WTC11 (cell line): ENCODE data around the gene SNX1. TPM values are rescaled to one million over a fixed set of nuclear protein-coding genes. Genes with fewer than 3 reads are reported as not detected.

Source experiments
- ATF1 ChIP-seq: sonication (generic); formaldehyde crosslinking; IDR thresholded peaks from 2 replicates; pipeline ENCODE4 v1.8.1; 2023; ENCODE audit warnings: mild to moderate bottlenecking, moderate library complexity, missing genetic modification reagents
- CREM ChIP-seq: sonication (generic); formaldehyde crosslinking; IDR thresholded peaks from 2 replicates; pipeline ENCODE4 v1.8.1; 2022; ENCODE audit warnings: mild to moderate bottlenecking, missing genetic modification reagents, moderate library complexity
- KAT7 ChIP-seq: sonication (generic); formaldehyde crosslinking; IDR thresholded peaks from 2 replicates; pipeline ENCODE4 v1.8.1; 2023; ENCODE audit warnings: missing genetic modification reagents, mild to moderate bottlenecking, borderline replicate concordance
- OVOL2 ChIP-seq: fragments of 250-450 bp; sonication (Bioruptor Pico); IDR thresholded peaks from 2 replicates; pipeline ENCODE4 v1.9.0; 2021; ENCODE audit warnings: mild to moderate bottlenecking, borderline replicate concordance
- RELA ChIP-seq: sonication (generic); formaldehyde crosslinking; IDR thresholded peaks from 2 replicates; pipeline ENCODE4 v1.8.1; 2022; ENCODE audit warnings: missing genetic modification reagents, mild to moderate bottlenecking, borderline replicate concordance
- RORB ChIP-seq: fragments of 250-450 bp; sonication (Bioruptor Pico); IDR thresholded peaks from 2 replicates; pipeline ENCODE4 v1.9.0; 2021; ENCODE audit warnings: mild to moderate bottlenecking
- SMAD4 ChIP-seq: sonication (generic); formaldehyde crosslinking; IDR thresholded peaks from 2 replicates; pipeline ENCODE4 v1.8.0; 2022; ENCODE audit warnings: mild to moderate bottlenecking, missing genetic modification reagents
- SOX15 ChIP-seq: fragments of 250-450 bp; sonication (Bioruptor Pico); IDR thresholded peaks from 2 replicates; pipeline ENCODE4 v1.9.0; 2021; ENCODE audit warnings: mild to moderate bottlenecking
- TCF7 ChIP-seq: sonication (generic); formaldehyde crosslinking; IDR thresholded peaks from 2 replicates; pipeline ENCODE4 v1.8.0; 2022; ENCODE audit warnings: mild to moderate bottlenecking, low read depth, missing genetic modification reagents, moderate library complexity
- TEAD1 ChIP-seq: sonication (generic); formaldehyde crosslinking; IDR thresholded peaks from 2 replicates; pipeline ENCODE4 v1.8.0; 2022; ENCODE audit warnings: mild to moderate bottlenecking, missing genetic modification reagents
- TEAD4 ChIP-seq: sonication (generic); formaldehyde crosslinking; IDR thresholded peaks from 2 replicates; pipeline ENCODE4 v1.8.0; 2022; ENCODE audit warnings: mild to moderate bottlenecking, missing genetic modification reagents
- TP53 ChIP-seq: sonication (generic); formaldehyde crosslinking; IDR thresholded peaks from 2 replicates; pipeline ENCODE4 v1.8.1; 2023; ENCODE audit warnings: mild to moderate bottlenecking, missing genetic modification reagents
- ZNF219 ChIP-seq: sonication (generic); formaldehyde crosslinking; IDR thresholded peaks from 2 replicates; pipeline ENCODE4 v1.8.0; 2023; ENCODE audit warnings: missing genetic modification reagents, mild to moderate bottlenecking, borderline replicate concordance
- ZNF416 ChIP-seq: fragments of 250-450 bp; sonication (Bioruptor Pico); IDR thresholded peaks from 2 replicates; pipeline ENCODE4 v1.9.0; 2021; ENCODE audit warnings: mild to moderate bottlenecking, inconsistent platforms
- ZNF423 ChIP-seq: fragments of 250-450 bp; sonication (Bioruptor Pico); IDR thresholded peaks from 2 replicates; pipeline ENCODE4 v2.1.2; 2022; ENCODE audit warnings: mild to moderate bottlenecking, moderate library complexity
- total RNA-seq: library from RNA; stranded (reverse); gene quantifications from 3 replicates; pipeline ENCODE4 v1.2.3, GENCODE V29; 2021
- TF ChIP-seq, protein P1 (sequence below): fragments of 200-600 bp; IDR thresholded peaks from 2 replicates; pipeline ENCODE4 v1.8.0; 2022; ENCODE audit warnings: antibody characterized with exemption
- TF ChIP-seq, protein P2 (sequence below): fragments of 250-450 bp; sonication (Bioruptor Pico); conservative IDR thresholded peaks from 2 replicates; pipeline ENCODE4 v1.9.0; 2021; ENCODE audit warnings: mild to moderate bottlenecking
- TF ChIP-seq, protein P3 (sequence below): sonication (generic); formaldehyde crosslinking; IDR thresholded peaks from 2 replicates; pipeline ENCODE4 v1.8.1; 2022; ENCODE audit warnings: mild to moderate bottlenecking, moderate library complexity, missing genetic modification reagents
- TF ChIP-seq, protein P4 (sequence below): sonication (generic); formaldehyde crosslinking; IDR thresholded peaks from 2 replicates; pipeline ENCODE4 v1.8.1; 2023; ENCODE audit warnings: mild to moderate bottlenecking, missing genetic modification reagents
- TF ChIP-seq, protein P5 (sequence below): fragments of 250-450 bp; sonication (Bioruptor Pico); IDR thresholded peaks from 2 replicates; pipeline ENCODE4 v1.9.0; 2021; ENCODE audit warnings: mild to moderate bottlenecking, borderline replicate concordance
- TF ChIP-seq, protein P6 (sequence below): sonication (generic); formaldehyde crosslinking; IDR thresholded peaks from 2 replicates; pipeline ENCODE4 v1.8.1; 2023; ENCODE audit warnings: mild to moderate bottlenecking, missing genetic modification reagents, borderline replicate concordance
- TF ChIP-seq, protein P7 (sequence below): sonication (generic); formaldehyde crosslinking; IDR thresholded peaks from 2 replicates; pipeline ENCODE4 v1.8.1; 2022; ENCODE audit warnings: missing genetic modification reagents, borderline replicate concordance

Gene SNX1
- total RNA-seq, 1 experiment from 2014 or later: 65.7 TPM

DNA sequence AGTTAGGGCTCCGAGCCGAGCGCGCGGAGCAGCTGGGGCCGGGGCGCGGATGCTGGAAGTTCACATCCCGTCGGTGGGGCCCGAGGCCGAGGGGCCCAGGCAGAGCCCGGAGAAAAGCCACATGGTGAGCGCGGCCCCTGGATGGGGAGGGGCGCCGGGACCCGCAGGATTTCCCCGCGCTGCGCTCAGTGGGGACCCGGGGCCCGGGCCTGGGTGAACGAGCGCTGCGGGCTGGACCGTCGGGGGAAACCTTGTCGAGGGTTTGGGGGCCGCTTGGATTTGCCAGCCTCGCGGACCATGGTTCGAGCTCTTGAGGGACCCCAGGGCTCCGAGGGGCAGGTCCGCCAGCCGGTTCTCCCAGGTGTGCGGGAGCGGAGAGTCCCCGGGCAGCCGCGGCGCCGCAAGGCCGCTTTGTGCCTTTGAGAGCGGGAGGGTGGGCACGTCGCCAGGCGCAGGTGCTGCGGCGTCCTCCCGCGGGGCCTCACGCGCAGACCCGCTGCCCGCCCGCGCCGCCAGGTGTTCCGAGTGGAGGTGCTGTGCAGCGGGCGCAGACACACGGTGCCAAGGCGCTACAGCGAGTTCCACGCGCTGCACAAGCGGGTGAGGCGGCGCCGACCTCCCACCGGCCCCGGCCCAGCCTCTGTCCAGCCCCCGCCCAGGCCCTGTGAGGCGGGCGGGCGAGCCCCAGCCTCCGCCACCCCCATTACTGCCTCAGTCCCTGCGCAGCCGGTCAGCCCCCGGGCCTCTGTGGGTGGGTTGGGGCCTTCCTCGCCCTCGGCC is 56.1 kb downstream of the SNX1 start, which contains the start of gene SNX22 (continued):
- TF ChIP-seq, protein P1, sequence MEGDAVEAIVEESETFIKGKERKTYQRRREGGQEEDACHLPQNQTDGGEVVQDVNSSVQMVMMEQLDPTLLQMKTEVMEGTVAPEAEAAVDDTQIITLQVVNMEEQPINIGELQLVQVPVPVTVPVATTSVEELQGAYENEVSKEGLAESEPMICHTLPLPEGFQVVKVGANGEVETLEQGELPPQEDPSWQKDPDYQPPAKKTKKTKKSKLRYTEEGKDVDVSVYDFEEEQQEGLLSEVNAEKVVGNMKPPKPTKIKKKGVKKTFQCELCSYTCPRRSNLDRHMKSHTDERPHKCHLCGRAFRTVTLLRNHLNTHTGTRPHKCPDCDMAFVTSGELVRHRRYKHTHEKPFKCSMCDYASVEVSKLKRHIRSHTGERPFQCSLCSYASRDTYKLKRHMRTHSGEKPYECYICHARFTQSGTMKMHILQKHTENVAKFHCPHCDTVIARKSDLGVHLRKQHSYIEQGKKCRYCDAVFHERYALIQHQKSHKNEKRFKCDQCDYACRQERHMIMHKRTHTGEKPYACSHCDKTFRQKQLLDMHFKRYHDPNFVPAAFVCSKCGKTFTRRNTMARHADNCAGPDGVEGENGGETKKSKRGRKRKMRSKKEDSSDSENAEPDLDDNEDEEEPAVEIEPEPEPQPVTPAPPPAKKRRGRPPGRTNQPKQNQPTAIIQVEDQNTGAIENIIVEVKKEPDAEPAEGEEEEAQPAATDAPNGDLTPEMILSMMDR: no peak
- TF ChIP-seq ATF1 (CRISPR knock-in tag): no peak
- no peak for TF ChIP-seq OVOL2 (CRISPR knock-in tag)
- TF ChIP-seq, protein P2, sequence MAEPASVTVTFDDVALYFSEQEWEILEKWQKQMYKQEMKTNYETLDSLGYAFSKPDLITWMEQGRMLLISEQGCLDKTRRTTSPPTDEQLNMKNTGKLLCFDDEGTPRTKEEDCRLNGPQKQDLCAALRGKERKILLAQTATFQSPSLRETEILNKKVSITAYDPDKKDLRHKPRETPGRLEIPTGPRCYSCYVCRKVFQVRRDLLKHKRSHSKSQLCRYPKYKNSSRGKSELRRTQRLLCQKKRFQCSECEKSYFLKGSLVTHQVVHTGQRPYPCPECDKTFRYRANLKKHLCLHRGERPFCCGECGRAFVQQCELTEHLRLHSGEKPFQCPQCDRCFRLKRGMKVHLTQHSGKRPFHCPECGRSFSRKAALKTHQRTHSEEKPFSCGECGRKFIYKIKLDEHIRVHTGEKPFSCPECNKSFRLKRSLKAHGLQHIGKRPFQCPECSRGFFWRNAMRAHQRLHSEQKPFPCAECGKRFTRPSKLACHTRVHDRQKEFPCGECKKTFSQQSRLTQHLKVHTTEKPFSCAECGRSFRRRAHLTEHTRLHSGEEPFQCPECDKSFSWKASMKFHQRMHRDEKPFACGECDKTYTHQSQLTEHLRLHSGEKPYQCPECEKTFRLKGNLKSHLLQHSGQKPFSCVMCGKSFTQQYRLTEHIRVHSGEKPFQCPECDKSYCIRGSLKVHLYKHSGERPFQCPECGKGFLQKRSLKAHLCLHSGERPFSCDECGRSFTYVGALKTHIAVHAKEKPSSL: no peak
- TF ChIP-seq, protein P3, sequence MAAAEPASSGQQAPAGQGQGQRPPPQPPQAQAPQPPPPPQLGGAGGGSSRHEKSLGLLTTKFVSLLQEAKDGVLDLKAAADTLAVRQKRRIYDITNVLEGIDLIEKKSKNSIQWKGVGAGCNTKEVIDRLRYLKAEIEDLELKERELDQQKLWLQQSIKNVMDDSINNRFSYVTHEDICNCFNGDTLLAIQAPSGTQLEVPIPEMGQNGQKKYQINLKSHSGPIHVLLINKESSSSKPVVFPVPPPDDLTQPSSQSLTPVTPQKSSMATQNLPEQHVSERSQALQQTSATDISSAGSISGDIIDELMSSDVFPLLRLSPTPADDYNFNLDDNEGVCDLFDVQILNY (CRISPR knock-in tag): no peak
- no peak for TF ChIP-seq RELA (CRISPR knock-in tag)
- TF ChIP-seq, protein P4, sequence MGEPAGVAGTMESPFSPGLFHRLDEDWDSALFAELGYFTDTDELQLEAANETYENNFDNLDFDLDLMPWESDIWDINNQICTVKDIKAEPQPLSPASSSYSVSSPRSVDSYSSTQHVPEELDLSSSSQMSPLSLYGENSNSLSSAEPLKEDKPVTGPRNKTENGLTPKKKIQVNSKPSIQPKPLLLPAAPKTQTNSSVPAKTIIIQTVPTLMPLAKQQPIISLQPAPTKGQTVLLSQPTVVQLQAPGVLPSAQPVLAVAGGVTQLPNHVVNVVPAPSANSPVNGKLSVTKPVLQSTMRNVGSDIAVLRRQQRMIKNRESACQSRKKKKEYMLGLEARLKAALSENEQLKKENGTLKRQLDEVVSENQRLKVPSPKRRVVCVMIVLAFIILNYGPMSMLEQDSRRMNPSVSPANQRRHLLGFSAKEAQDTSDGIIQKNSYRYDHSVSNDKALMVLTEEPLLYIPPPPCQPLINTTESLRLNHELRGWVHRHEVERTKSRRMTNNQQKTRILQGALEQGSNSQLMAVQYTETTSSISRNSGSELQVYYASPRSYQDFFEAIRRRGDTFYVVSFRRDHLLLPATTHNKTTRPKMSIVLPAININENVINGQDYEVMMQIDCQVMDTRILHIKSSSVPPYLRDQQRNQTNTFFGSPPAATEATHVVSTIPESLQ (CRISPR knock-in tag): no peak
- TF ChIP-seq ZNF416 (CRISPR knock-in tag): 0 out of 2 replicates have a peak, but pooled peaks have one; percentile 8
- no peak for TF ChIP-seq CREM (CRISPR knock-in tag)
- no peak for TF ChIP-seq SOX15
- TF ChIP-seq KAT7 (CRISPR knock-in tag): 0 out of 2 replicates have a peak, but pooled peaks have one; percentile 38
- TF ChIP-seq RORB (CRISPR knock-in tag): no peak
- TF ChIP-seq, protein P5, sequence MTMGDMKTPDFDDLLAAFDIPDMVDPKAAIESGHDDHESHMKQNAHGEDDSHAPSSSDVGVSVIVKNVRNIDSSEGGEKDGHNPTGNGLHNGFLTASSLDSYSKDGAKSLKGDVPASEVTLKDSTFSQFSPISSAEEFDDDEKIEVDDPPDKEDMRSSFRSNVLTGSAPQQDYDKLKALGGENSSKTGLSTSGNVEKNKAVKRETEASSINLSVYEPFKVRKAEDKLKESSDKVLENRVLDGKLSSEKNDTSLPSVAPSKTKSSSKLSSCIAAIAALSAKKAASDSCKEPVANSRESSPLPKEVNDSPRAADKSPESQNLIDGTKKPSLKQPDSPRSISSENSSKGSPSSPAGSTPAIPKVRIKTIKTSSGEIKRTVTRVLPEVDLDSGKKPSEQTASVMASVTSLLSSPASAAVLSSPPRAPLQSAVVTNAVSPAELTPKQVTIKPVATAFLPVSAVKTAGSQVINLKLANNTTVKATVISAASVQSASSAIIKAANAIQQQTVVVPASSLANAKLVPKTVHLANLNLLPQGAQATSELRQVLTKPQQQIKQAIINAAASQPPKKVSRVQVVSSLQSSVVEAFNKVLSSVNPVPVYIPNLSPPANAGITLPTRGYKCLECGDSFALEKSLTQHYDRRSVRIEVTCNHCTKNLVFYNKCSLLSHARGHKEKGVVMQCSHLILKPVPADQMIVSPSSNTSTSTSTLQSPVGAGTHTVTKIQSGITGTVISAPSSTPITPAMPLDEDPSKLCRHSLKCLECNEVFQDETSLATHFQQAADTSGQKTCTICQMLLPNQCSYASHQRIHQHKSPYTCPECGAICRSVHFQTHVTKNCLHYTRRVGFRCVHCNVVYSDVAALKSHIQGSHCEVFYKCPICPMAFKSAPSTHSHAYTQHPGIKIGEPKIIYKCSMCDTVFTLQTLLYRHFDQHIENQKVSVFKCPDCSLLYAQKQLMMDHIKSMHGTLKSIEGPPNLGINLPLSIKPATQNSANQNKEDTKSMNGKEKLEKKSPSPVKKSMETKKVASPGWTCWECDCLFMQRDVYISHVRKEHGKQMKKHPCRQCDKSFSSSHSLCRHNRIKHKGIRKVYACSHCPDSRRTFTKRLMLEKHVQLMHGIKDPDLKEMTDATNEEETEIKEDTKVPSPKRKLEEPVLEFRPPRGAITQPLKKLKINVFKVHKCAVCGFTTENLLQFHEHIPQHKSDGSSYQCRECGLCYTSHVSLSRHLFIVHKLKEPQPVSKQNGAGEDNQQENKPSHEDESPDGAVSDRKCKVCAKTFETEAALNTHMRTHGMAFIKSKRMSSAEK: no peak
- TF ChIP-seq, protein P6, sequence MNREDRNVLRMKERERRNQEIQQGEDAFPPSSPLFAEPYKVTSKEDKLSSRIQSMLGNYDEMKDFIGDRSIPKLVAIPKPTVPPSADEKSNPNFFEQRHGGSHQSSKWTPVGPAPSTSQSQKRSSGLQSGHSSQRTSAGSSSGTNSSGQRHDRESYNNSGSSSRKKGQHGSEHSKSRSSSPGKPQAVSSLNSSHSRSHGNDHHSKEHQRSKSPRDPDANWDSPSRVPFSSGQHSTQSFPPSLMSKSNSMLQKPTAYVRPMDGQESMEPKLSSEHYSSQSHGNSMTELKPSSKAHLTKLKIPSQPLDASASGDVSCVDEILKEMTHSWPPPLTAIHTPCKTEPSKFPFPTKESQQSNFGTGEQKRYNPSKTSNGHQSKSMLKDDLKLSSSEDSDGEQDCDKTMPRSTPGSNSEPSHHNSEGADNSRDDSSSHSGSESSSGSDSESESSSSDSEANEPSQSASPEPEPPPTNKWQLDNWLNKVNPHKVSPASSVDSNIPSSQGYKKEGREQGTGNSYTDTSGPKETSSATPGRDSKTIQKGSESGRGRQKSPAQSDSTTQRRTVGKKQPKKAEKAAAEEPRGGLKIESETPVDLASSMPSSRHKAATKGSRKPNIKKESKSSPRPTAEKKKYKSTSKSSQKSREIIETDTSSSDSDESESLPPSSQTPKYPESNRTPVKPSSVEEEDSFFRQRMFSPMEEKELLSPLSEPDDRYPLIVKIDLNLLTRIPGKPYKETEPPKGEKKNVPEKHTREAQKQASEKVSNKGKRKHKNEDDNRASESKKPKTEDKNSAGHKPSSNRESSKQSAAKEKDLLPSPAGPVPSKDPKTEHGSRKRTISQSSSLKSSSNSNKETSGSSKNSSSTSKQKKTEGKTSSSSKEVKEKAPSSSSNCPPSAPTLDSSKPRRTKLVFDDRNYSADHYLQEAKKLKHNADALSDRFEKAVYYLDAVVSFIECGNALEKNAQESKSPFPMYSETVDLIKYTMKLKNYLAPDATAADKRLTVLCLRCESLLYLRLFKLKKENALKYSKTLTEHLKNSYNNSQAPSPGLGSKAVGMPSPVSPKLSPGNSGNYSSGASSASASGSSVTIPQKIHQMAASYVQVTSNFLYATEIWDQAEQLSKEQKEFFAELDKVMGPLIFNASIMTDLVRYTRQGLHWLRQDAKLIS: no peak
- no peak for TF ChIP-seq TEAD1 (CRISPR knock-in tag)
- no peak for TF ChIP-seq SMAD4
- no peak for TF ChIP-seq TEAD4
- TF ChIP-seq, protein P7, sequence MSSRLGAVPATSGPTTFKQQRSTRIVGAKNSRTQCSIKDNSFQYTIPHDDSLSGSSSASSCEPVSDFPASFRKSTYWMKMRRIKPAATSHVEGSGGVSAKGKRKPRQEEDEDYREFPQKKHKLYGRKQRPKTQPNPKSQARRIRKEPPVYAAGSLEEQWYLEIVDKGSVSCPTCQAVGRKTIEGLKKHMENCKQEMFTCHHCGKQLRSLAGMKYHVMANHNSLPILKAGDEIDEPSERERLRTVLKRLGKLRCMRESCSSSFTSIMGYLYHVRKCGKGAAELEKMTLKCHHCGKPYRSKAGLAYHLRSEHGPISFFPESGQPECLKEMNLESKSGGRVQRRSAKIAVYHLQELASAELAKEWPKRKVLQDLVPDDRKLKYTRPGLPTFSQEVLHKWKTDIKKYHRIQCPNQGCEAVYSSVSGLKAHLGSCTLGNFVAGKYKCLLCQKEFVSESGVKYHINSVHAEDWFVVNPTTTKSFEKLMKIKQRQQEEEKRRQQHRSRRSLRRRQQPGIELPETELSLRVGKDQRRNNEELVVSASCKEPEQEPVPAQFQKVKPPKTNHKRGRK: no peak
- no peak for TF ChIP-seq TCF7 (CRISPR knock-in tag)
- 0 out of 2 replicates have a peak, but pooled peaks have one; percentile 19 for TF ChIP-seq TP53 (CRISPR knock-in tag)
- TF ChIP-seq ZNF423 (CRISPR knock-in tag): no peak
- TF ChIP-seq ZNF219 (CRISPR knock-in tag): 0 out of 2 replicates have a peak, but pooled peaks have one; percentile 46
